ENCODE results near the gene UBE2E2. TPM values are rescaled to one million over a fixed set of nuclear protein-coding genes. Genes with fewer than 3 reads are reported as not detected.

The UBE2E2 gene
- total RNA-seq, 1 donor from 2014 or later = 55.8 TPM

GRCh38 chr3:23640471-23641146, 437.5 kb downstream of the UBE2E2 start:
- no peak for TF ChIP-seq CTCF (conservative IDR thresholded peaks at IDR 0.05)
- H3K36me3 Mint-ChIP-seq = no peaks in the 10 kb centered on the region
- no peak for DNase-seq (ENCODE audit: extremely low spot score, unreplicated experiment)
- H3K27me3 Mint-ChIP-seq = no peaks in the 10 kb centered on the region
- no peak overlapping the region for H3K4me3 Mint-ChIP-seq
- H3K9me3 Mint-ChIP-seq = peaks cover 18% of the 10 kb centered on the region
- H3K4me1 Mint-ChIP-seq (ENCODE audit: unreplicated experiment) = peaks cover 17% of the 10 kb centered on the region
- peak overlapping the region; percentile 45 for H3K27ac Mint-ChIP-seq
